Measurements from ENCODE around the gene GRIK5. TPM values are rescaled to one million over a fixed set of nuclear protein-coding genes. Genes with fewer than 3 reads are reported as not detected.

Gene GRIK5
- total RNA-seq, 2 experiments from 2014 or later: 0.73 to 1.3 TPM

DNA sequence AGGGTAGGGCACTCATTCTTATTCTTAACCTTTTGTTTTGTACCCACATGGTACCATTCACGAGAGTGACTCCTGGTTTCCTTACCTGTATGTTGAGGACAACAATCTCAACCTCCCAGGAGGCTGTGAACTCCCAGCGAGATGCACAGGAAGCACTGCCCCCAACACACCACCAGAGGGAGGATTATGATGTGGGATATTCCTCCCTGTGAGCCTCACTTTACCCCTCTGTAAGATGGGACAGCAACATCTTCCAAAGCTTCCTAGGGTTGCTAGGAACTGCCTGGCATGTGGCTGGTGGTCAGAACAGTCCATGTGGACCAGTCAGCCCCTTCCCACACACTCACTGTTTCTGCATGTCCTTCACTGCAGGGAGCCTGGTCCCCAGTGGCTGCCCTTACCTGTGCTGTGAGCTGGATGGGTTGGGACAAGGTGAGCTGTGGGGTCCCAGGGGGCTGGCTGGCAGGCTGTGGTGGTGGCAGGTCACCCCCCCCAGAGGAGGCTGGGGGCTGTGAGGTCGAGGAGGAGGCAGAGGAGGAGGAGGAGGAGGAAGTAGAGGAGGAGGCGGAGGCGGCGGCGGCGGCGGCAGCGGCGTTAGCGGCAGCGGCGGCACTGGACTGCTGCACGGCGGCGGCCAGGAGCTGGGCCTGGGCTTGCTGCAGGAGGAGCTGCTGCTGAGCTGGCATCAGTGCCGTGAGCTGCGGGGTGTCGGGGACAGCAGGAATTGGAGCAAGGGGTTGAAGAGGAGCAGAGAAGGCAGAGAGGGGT, 46.5 kb upstream of the GRIK5 start:
- Histone ChIP-seq H3K79me2 (ENCODE audit: insufficient read depth, low read depth, low read length) (peaks cover 9% of the 10 kb centered on the region; the same call in 1 of the 2 replicates), H3K9me2 (ENCODE audit: insufficient read depth, low read length) (no peaks in the 10 kb centered on the region), H3K36me3 (ENCODE audit: insufficient read depth, low read length) (peaks cover 82% of the 10 kb centered on the region), H3K4me1 (ENCODE audit: insufficient read depth, low read length, poor library complexity, severe bottlenecking) (peaks cover 91% of the 10 kb centered on the region), H3K4me2 (ENCODE audit: low read length) (peak overlapping the region; percentile 89), H4K20me1 (ENCODE audit: insufficient read depth, low read length) (no peaks in the 10 kb centered on the region), H3K9me3 (ENCODE audit: low read length) (no peaks in the 10 kb centered on the region), H3K27ac (ENCODE audit: low read depth, low read length, poor library complexity, severe bottlenecking) (peak overlapping the region; percentile 97), H2AFZ (ENCODE audit: low read length) (no peak overlapping the region), H3K4me3 (ENCODE audit: low read depth, low read length, poor library complexity, severe bottlenecking) (no peak overlapping the region)
- no TSS peak for BruUV-seq (replicated peaks)
- intact Hi-C loops (cut with micrococcal nuclease; ENCODE audit: unreplicated experiment): no loop called here
- TF ChIP-seq EZH2phosphoT487 (IDR thresholded peaks at IDR 0.05; ENCODE audit: borderline replicate concordance, low read depth, low read length): no peak
- TF ChIP-seq, protein P1, sequence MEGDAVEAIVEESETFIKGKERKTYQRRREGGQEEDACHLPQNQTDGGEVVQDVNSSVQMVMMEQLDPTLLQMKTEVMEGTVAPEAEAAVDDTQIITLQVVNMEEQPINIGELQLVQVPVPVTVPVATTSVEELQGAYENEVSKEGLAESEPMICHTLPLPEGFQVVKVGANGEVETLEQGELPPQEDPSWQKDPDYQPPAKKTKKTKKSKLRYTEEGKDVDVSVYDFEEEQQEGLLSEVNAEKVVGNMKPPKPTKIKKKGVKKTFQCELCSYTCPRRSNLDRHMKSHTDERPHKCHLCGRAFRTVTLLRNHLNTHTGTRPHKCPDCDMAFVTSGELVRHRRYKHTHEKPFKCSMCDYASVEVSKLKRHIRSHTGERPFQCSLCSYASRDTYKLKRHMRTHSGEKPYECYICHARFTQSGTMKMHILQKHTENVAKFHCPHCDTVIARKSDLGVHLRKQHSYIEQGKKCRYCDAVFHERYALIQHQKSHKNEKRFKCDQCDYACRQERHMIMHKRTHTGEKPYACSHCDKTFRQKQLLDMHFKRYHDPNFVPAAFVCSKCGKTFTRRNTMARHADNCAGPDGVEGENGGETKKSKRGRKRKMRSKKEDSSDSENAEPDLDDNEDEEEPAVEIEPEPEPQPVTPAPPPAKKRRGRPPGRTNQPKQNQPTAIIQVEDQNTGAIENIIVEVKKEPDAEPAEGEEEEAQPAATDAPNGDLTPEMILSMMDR (conservative IDR thresholded peaks at IDR 0.05; ENCODE audit: low read length): peak; percentile 74
- DNase-seq (ENCODE audit: low spot score): no peak
- ChIA-PET CTCF (ENCODE audit: unreplicated experiment) (interaction anchor here (1.8 kb wide), 1 partner anchor 16 kb away, joined by 8 read pairs; the partner anchor contains the start of gene POU2F2), POLR2A (interaction anchor here (0.6 to 3.2 kb wide), 5 partner anchors 7 to 189 kb away, joined by 3 to 25 read pairs (median 3); no protein-coding TSS in a partner anchor)

DNA sequence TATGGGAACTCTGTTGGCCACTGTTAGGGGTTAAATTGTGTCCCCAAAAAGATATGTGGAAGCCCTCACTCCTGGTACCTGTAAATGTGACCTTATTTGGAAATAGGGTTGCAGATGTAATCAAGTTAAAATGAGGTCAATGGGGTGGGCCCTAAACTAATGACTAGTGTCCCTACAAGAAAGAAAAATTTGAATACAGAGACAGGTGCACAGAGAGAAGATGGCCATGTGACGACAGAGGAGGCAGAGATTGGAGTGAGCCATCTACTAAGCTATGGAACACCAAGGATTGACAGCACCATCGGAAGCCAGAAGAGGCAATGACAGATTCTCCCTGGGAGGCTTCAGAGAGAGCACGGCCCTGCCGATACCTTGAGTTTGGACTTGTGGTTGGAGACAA, 45.7 kb upstream of the GRIK5 start:
- peaks cover 11% of the 10 kb centered on the region; the same call in 1 of the 2 replicates for H3K79me2 ChIP-seq (ENCODE audit: insufficient read depth, low read depth, low read length)
- H3K27ac ChIP-seq (ENCODE audit: low read depth, low read length, poor library complexity, severe bottlenecking): peak overlapping the region; percentile 97
- ChIA-PET CTCF (ENCODE audit: unreplicated experiment) (interaction anchor here (1.8 kb wide), 1 partner anchor 17 kb away, joined by 8 read pairs; the partner anchor contains the start of gene POU2F2), POLR2A (interaction anchor here (0.6 to 3.2 kb wide), 5 partner anchors 8 to 188 kb away, joined by 3 to 25 read pairs (median 6); partner anchors contain the start of gene POU2F2)
- H2AFZ ChIP-seq (ENCODE audit: low read length): no peak overlapping the region
- intact Hi-C loops (cut with micrococcal nuclease; ENCODE audit: unreplicated experiment): no loop called here
- no peaks in the 10 kb centered on the region for H3K9me2 ChIP-seq (ENCODE audit: insufficient read depth, low read length)
- H3K9me3 ChIP-seq (ENCODE audit: low read length): no peaks in the 10 kb centered on the region
- H3K4me2 ChIP-seq (ENCODE audit: low read length): peak overlapping the region; percentile 89
- TSS peak; percentile 21 for BruUV-seq (replicated peaks)
- TF ChIP-seq EZH2phosphoT487 (IDR thresholded peaks at IDR 0.05; ENCODE audit: borderline replicate concordance, low read depth, low read length): no peak
- TF ChIP-seq, protein P1 (conservative IDR thresholded peaks at IDR 0.05; ENCODE audit: low read length): no peak
- H3K4me3 ChIP-seq (ENCODE audit: low read depth, low read length, poor library complexity, severe bottlenecking): peak overlapping the region; percentile 59
- peak; percentile 53 for DNase-seq (ENCODE audit: low spot score)
- H4K20me1 ChIP-seq (ENCODE audit: insufficient read depth, low read length): no peaks in the 10 kb centered on the region
- peaks cover 82% of the 10 kb centered on the region for H3K36me3 ChIP-seq (ENCODE audit: insufficient read depth, low read length)
- H3K4me1 ChIP-seq (ENCODE audit: insufficient read depth, low read length, poor library complexity, severe bottlenecking): peaks cover 91% of the 10 kb centered on the region

Measured in OCI-LY7 (cell line).